PFSK-1 (cell line): ENCODE measurements around the gene DCLRE1B.

Experiments
- FOXP2 ChIP-seq: optimal IDR thresholded peaks from 2 replicates; pipeline ENCODE3; 2011; ENCODE audit warnings: borderline replicate concordance, control low read depth, inconsistent platforms; ENCODE audit not compliant: insufficient read depth; ENCODE audit errors: extremely low read length, extremely low read depth
- POLR2AphosphoS5 ChIP-seq: IDR thresholded peaks from 2 replicates; pipeline ENCODE4 v1.6.1; 2012; ENCODE audit warnings: low read depth, mild to moderate bottlenecking, control low read depth, low read length, moderate library complexity
- SIN3A ChIP-seq: IDR thresholded peaks from 2 replicates; pipeline ENCODE4 v1.6.1; 2012; ENCODE audit warnings: mild to moderate bottlenecking, low read length, moderate library complexity, borderline replicate concordance; ENCODE audit not compliant: insufficient read depth
- TAF1 ChIP-seq: IDR thresholded peaks from 2 replicates; pipeline ENCODE4 v1.6.1; 2012; ENCODE audit warnings: low read length, control low read depth, borderline replicate concordance; ENCODE audit not compliant: insufficient read depth
- TF ChIP-seq, protein P1 (sequence below), 2 experiments: IDR thresholded peaks; 2 replicates each; pipeline versions ENCODE4 v1.6.1 to v1.8.0; 2011 to 2012; ENCODE audit warnings: low read depth in 2 of 2, low read length in 2 of 2, control low read depth in 1 of 2, inconsistent platforms in 1 of 2, mild to moderate bottlenecking in 1 of 2, moderate library complexity in 1 of 2; ENCODE audit not compliant: insufficient read depth in 1 of 2

The DCLRE1B gene

DNA sequence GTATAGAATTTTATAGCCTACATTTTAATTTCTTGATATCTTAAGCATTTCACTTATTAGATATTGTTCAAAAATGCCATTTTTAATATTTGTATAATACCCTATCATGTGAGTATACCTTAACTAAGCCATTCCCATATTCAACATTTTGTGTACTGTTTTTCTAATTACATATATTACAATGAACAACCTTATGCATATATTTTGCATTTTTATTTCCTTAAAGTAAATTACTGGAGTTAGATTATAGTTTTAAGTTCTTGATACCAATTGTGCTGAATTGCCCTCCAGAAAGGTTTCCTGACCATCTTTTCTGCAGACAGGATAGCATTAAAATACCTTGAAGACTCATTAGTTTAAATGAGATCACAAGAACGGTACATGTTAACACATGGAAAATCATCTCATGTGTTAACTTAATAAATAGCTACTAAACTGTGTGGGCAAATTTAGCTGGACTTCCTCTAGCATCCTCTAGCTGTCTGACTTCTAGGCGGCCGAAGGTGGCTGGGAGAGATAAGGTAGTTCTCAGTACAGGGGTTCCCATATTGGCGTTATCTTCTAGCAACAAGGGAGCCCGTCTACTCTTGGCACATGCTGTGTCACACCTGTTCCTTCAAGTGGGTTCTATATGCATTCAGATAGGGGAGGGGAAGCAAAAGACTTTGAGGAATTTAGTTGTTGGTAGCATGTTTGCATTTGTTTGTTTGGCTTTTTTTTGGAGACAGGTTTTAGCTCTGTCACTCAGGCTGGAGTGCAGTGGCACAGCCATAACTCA is 8.9 kb downstream of the DCLRE1B start:
- TF ChIP-seq, protein P1, sequence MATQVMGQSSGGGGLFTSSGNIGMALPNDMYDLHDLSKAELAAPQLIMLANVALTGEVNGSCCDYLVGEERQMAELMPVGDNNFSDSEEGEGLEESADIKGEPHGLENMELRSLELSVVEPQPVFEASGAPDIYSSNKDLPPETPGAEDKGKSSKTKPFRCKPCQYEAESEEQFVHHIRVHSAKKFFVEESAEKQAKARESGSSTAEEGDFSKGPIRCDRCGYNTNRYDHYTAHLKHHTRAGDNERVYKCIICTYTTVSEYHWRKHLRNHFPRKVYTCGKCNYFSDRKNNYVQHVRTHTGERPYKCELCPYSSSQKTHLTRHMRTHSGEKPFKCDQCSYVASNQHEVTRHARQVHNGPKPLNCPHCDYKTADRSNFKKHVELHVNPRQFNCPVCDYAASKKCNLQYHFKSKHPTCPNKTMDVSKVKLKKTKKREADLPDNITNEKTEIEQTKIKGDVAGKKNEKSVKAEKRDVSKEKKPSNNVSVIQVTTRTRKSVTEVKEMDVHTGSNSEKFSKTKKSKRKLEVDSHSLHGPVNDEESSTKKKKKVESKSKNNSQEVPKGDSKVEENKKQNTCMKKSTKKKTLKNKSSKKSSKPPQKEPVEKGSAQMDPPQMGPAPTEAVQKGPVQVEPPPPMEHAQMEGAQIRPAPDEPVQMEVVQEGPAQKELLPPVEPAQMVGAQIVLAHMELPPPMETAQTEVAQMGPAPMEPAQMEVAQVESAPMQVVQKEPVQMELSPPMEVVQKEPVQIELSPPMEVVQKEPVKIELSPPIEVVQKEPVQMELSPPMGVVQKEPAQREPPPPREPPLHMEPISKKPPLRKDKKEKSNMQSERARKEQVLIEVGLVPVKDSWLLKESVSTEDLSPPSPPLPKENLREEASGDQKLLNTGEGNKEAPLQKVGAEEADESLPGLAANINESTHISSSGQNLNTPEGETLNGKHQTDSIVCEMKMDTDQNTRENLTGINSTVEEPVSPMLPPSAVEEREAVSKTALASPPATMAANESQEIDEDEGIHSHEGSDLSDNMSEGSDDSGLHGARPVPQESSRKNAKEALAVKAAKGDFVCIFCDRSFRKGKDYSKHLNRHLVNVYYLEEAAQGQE (IDR thresholded peaks at IDR 0.05; ENCODE audit: insufficient read depth in 1 of 2, low read depth in 2 of 2, low read length in 2 of 2), result no peak

DNA sequence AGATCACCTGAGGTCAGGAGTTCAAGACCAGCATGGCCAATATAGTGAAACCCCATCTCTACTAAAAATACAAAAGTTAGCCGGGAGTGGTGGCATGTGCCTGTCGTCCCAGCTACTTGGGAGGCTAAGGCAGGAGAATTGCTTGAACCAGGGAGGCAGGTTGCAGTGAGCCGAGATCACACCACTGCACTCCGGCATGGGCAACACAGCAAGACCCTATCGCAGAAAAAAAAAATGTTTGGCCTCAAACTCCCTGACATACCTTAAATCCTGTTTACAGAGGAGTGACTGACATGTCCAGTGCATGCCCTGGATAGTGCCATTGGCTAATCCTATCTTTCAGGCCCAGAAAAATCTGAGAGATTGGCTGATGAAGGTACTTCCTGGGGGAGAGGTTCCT is 11.8 kb downstream of the DCLRE1B start:
- TF ChIP-seq TAF1 (no peak), POLR2AphosphoS5 (no peak), SIN3A (no peak), FOXP2 (no peak)
- TF ChIP-seq, protein P1 (IDR thresholded peaks at IDR 0.05; ENCODE audit: insufficient read depth in 1 of 2, low read depth in 2 of 2, low read length in 2 of 2), result no peak

DNA sequence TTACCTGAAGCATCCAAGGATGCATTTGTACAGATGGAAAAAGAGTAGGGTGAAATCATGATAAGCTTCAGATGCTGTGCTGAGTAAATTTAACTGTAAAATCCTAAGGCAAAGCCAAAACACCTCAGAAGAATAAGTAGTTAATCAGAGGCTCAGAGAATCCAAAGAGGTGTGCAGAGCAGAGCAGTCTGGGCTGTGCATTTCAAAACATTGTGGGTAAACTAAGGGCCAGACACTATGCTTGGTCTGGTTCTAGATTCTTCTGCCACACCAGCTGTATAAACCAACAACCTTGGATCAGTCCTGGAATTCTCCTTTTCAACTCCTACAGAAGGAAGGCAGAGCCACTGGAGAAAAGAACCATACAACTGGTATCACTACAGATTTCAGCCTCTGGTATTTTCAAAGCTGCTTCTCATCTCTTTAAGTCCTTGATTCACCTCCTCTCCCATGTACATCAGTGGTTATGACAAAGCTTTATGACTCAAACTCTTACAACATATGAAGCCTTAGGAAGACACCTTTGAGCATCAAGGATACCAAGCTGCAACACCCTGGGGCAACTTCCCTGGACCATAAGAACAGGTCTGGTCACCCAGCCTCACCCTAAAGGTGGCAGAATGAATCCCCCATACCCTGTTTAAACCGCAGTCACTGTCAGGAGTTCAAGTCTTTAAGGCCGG is 12.4 kb downstream of the DCLRE1B start:
- TF ChIP-seq TAF1, result no peak
- TF ChIP-seq SIN3A, result no peak
- no peak for TF ChIP-seq POLR2AphosphoS5
- TF ChIP-seq, protein P1 (IDR thresholded peaks at IDR 0.05; ENCODE audit: insufficient read depth in 1 of 2, low read depth in 2 of 2, low read length in 2 of 2), result no peak
- TF ChIP-seq FOXP2, result no peak

DNA sequence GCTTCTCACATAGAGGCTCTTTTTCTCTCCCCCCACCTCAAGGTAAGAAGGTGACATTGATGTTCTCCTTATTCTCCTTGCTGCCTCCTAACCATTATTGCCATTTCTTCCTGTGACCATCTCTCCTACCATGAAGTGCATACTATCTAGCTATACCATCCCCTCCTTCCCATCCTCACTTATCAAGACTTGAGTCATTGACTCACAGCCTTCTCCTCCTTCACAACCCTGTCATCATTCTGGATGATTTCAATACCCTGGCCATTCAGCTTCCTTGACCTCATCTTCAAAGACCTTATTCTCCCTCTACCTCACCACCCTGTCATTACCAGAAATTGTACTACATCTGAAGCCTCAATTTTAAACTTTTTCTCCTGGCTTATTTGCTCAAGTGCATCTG is 13.1 kb downstream of the DCLRE1B start:
- TF ChIP-seq TAF1, result no peak
- no peak for TF ChIP-seq FOXP2
- no peak for TF ChIP-seq SIN3A
- TF ChIP-seq, protein P1 (IDR thresholded peaks at IDR 0.05; ENCODE audit: insufficient read depth in 1 of 2, low read depth in 2 of 2, low read length in 2 of 2), result no peak
- no peak for TF ChIP-seq POLR2AphosphoS5

DNA sequence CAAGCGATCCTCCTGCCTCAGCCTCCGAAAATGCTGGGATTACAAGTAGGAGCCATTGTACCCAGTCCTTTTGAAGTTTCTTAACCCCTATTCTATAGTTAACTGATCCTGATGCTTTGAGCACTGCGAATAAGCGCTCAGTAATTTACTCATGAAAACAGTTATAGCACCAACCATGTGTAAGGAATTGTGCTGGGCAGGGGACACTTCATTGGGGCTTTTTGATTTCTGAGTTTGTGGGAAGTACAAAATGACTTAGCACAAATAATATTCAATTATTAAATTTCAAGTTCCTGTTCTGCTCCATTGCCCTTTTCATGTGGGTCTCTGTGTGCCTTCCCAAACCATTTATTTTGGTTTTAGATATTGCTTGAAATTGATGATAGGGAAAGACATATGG is 17.8 kb downstream of the DCLRE1B start:
- no peak for TF ChIP-seq TAF1
